Adrenal gland (tissue), 5 donors: Measurements from ENCODE around the gene ROR1.

ENCODE experiments used
- CTCF ChIP-seq, 6 experiments: fragments of 450-650 bp in 4 of 6; fragments of 200-600 bp in 2 of 6; sonication (generic) in 1 of 6; IDR thresholded peaks; 1 replicate in 5 of 6; 2 replicates in 1 of 6; pipeline versions ENCODE4 v1.5.1 to v1.8.0; 2016 to 2021; ENCODE audit warnings: antibody characterized with exemption in 6 of 6, mild to moderate bottlenecking in 2 of 6, moderate library complexity in 1 of 6
- POLR2A ChIP-seq, 2 donors: fragments of 450-650 bp; IDR thresholded peaks; one replicate each; pipeline ENCODE4 v1.6.1; 2017; ENCODE audit warnings: antibody characterized with exemption in 2 of 2, mild to moderate bottlenecking in 2 of 2, moderate library complexity in 1 of 2
- donor health status: DM: no; HTN: no; CAD: no.

GRCh38 chr1:63861052-63861691 lies 87.4 kb downstream of the ROR1 start:
- TF ChIP-seq CTCF (IDR thresholded peaks at IDR 0.05) (no peak), POLR2A (IDR thresholded peaks at IDR 0.05) (no peak)
